ENCODE results near the gene RPTOR.

The RPTOR gene

DNA sequence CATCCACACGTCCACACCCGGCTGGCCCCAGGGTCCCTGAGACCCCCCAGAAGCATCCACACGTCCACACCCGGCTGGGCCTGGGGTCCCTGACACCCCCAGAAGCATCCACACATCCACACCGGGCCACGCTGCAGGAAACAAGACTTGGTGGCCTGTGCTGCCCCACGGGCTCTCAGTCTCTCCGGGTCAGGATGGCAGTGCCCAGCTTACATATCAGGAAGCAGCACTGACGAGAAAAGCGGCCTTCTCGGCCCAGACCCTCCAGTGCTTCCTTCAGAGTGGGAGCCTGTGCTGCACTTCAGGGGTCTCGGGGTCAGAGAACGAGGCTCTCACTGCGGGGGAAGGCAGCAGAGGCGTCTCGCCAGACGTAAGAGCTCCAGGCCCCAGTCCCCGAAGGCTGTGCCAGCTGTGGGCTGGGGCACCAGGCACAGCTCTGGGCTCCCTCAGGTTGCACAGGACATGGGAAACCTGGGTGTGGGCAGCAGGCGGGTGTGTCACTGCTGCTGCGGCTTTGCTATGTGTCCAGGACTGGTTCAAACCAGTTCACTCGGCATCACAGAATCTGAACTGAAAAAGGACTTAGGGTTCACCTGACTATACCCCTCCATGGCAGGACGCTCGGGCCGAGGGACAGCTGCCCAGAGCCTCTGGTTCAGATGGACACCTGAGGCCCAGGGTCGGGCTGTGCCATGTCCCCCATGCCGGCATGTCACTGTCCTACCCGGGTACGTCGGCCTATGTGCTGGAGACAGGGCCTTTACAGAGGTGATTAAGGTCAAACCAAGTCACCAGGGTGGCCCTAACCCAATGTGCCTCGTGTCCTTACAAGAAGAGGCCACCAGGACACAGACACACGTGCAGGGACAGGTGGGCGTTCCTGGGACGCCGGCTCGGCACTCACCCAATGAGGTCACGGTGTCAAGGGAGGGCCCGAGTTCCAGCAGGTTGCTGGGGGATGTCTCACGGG lies 406.8 kb downstream of the RPTOR start:
- H3K4me1 Mint-ChIP-seq: peaks cover 4% of the 10 kb centered on the region
- H3K9me3 Mint-ChIP-seq: no peaks in the 10 kb centered on the region
- no peak for ATAC-seq (replicated peaks; ENCODE audit: extremely low read depth, poor library complexity, severe bottlenecking)
- no peaks in the 10 kb centered on the region for H3K27me3 Mint-ChIP-seq
- DNase-seq (ENCODE audit: low spot score in 2 of 2): no peak
- H3K4me3 Mint-ChIP-seq: no peak overlapping the region
- no peak overlapping the region for H3K27ac Mint-ChIP-seq (ENCODE audit: low read depth)
- peaks cover 15% of the 10 kb centered on the region for H3K36me3 Mint-ChIP-seq (ENCODE audit: insufficient read depth)

DNA sequence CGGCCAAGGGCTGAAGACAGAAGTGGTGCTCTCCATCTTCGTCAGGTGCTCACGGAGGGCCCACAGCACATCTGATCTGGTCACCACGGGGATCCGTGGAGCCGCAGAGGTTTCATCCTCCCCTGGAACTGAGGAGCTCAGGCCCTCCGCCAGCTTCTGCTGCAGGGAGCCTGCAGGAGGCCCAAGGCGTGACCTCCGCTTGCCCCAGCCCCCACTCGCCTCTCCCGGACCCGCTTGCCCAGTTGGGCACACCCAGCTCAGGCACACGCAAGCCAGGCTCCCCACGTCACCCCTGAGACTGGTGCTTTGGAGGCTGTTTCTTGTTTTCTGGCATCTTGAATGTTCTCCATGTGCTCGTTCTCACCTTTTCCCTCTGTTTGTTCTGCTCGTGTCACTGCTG lies 407.7 kb downstream of the RPTOR start:
- Mint-ChIP-seq H3K27ac (ENCODE audit: low read depth) (no peak overlapping the region), H3K9me3 (no peaks in the 10 kb centered on the region), H3K4me1 (no peaks in the 10 kb centered on the region), H3K27me3 (no peaks in the 10 kb centered on the region), H3K36me3 (ENCODE audit: insufficient read depth) (peaks cover 12% of the 10 kb centered on the region), H3K4me3 (no peak overlapping the region)
- DNase-seq (ENCODE audit: low spot score in 2 of 2): no peak
- ATAC-seq (replicated peaks; ENCODE audit: extremely low read depth, poor library complexity, severe bottlenecking): no peak

GRCh38 chr17:80953471-80954315 lies 409.1 kb downstream of the RPTOR start:
- no peak overlapping the region for H3K27ac Mint-ChIP-seq (ENCODE audit: low read depth)
- ATAC-seq (replicated peaks; ENCODE audit: extremely low read depth, poor library complexity, severe bottlenecking) (no peak), DNase-seq (ENCODE audit: low spot score in 2 of 2) (no peak)
- peaks cover 12% of the 10 kb centered on the region for H3K36me3 Mint-ChIP-seq (ENCODE audit: insufficient read depth)
- no peaks in the 10 kb centered on the region for H3K4me1 Mint-ChIP-seq
- no peaks in the 10 kb centered on the region for H3K9me3 Mint-ChIP-seq
- H3K4me3 Mint-ChIP-seq: no peak overlapping the region
- H3K27me3 Mint-ChIP-seq: no peaks in the 10 kb centered on the region

GRCh38 chr17:80955078-80955477 lies 410.4 kb downstream of the RPTOR start:
- H3K36me3 Mint-ChIP-seq (ENCODE audit: insufficient read depth): peaks cover 11% of the 10 kb centered on the region
- H3K27me3 Mint-ChIP-seq: no peaks in the 10 kb centered on the region
- H3K9me3 Mint-ChIP-seq: no peaks in the 10 kb centered on the region
- H3K4me1 Mint-ChIP-seq: no peaks in the 10 kb centered on the region
- H3K27ac Mint-ChIP-seq (ENCODE audit: low read depth): no peak overlapping the region
- DNase-seq (ENCODE audit: low spot score in 2 of 2): no peak
- no peak for ATAC-seq (replicated peaks; ENCODE audit: extremely low read depth, poor library complexity, severe bottlenecking)
- H3K4me3 Mint-ChIP-seq: no peak overlapping the region

- no peak for ATAC-seq (replicated peaks; ENCODE audit: extremely low read depth, poor library complexity, severe bottlenecking)
- DNase-seq (ENCODE audit: low spot score in 2 of 2): no peak
- Mint-ChIP-seq H3K27ac (ENCODE audit: low read depth) (no peak overlapping the region), H3K4me1 (no peaks in the 10 kb centered on the region), H3K9me3 (no peaks in the 10 kb centered on the region), H3K4me3 (no peak overlapping the region), H3K36me3 (ENCODE audit: insufficient read depth) (peaks cover 9% of the 10 kb centered on the region), H3K27me3 (no peaks in the 10 kb centered on the region)
These were observed 411.1 kb downstream of the RPTOR start for GRCh38 chr17:80955671-80956280.

- peaks cover 5% of the 10 kb centered on the region for H3K36me3 Mint-ChIP-seq (ENCODE audit: insufficient read depth)
- H3K4me3 Mint-ChIP-seq: no peak overlapping the region
- ATAC-seq (replicated peaks; ENCODE audit: extremely low read depth, poor library complexity, severe bottlenecking): no peak
- H3K27me3 Mint-ChIP-seq: no peaks in the 10 kb centered on the region
- H3K27ac Mint-ChIP-seq (ENCODE audit: low read depth): no peak overlapping the region
- H3K9me3 Mint-ChIP-seq: no peaks in the 10 kb centered on the region
- H3K4me1 Mint-ChIP-seq: no peaks in the 10 kb centered on the region
- no peak for DNase-seq (ENCODE audit: low spot score in 2 of 2)
These were observed 411.9 kb downstream of the RPTOR start for GRCh38 chr17:80956321-80957190.

DNA sequence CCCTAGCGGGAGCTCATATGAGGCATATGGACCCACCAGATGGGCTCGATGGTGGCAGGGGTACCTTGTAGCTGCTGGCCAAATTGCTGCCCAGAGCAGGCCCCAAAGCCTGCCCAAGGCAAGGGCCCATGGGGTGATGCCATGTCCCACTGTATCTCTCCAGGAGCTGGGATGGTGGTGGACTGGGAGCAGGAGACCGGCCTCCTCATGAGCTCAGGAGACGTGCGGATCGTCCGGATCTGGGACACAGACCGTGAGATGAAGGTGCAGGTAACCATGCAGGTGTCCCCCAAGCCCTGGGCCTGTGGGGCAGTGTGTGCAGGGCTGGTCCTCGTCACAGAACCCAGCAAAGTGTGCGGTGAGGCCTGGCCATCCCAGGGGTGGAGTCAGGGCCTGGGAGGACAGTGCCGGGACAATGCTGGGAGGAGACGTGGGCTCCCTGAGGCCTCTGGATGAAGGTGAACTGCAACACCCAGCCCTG lies 412.9 kb downstream of the RPTOR start:
- no peak overlapping the region for H3K4me3 Mint-ChIP-seq
- H3K27ac Mint-ChIP-seq (ENCODE audit: low read depth): no peak overlapping the region
- DNase-seq (ENCODE audit: low spot score in 2 of 2) (no peak), ATAC-seq (replicated peaks; ENCODE audit: extremely low read depth, poor library complexity, severe bottlenecking) (no peak)
- H3K4me1 Mint-ChIP-seq: no peaks in the 10 kb centered on the region
- H3K27me3 Mint-ChIP-seq: no peaks in the 10 kb centered on the region
- H3K9me3 Mint-ChIP-seq: no peaks in the 10 kb centered on the region
- peaks cover 5% of the 10 kb centered on the region for H3K36me3 Mint-ChIP-seq (ENCODE audit: insufficient read depth)

DNA sequence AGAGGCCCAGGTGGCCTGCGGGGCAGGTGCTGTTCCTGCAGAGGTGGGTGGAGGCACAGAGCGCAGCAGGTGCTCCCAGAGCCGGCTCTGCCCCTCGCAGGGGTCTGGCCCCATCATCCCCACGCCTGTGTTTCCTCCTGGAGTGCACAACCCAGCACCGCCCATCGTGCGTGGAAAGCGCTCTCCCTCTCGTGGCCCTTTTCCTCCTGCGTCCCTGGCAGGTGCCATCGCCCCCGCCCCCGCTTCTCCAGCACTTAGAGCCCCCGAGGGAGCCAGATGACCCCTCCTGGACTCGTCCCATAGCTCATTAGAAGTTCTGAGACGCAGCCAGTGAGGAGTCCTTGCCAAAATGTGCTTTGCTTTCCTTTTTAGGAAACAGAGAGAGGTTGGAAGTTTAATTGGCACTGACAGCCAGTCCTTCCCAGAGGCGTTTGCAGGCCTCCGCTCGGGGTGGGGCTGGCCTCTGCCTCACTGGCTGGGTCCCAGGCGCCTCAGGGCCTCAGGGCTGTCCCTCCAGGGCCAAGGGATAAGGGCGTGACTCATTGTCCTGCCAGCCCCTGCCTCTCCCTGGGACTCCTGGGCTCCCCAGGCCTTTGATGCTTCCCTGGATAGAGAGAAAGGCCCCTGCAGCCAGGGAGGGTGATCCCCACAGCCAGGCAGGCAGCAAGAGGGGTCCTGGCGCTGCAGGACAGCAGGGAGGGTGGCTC lies 414.8 kb downstream of the RPTOR start:
- Mint-ChIP-seq H3K4me1 (no peaks in the 10 kb centered on the region), H3K27me3 (no peaks in the 10 kb centered on the region), H3K9me3 (no peaks in the 10 kb centered on the region), H3K27ac (ENCODE audit: low read depth) (no peak overlapping the region), H3K4me3 (no peak overlapping the region), H3K36me3 (ENCODE audit: insufficient read depth) (peaks cover 5% of the 10 kb centered on the region)
- DNase-seq (ENCODE audit: low spot score in 2 of 2): no peak
- no peak for ATAC-seq (replicated peaks; ENCODE audit: extremely low read depth, poor library complexity, severe bottlenecking)

DNA sequence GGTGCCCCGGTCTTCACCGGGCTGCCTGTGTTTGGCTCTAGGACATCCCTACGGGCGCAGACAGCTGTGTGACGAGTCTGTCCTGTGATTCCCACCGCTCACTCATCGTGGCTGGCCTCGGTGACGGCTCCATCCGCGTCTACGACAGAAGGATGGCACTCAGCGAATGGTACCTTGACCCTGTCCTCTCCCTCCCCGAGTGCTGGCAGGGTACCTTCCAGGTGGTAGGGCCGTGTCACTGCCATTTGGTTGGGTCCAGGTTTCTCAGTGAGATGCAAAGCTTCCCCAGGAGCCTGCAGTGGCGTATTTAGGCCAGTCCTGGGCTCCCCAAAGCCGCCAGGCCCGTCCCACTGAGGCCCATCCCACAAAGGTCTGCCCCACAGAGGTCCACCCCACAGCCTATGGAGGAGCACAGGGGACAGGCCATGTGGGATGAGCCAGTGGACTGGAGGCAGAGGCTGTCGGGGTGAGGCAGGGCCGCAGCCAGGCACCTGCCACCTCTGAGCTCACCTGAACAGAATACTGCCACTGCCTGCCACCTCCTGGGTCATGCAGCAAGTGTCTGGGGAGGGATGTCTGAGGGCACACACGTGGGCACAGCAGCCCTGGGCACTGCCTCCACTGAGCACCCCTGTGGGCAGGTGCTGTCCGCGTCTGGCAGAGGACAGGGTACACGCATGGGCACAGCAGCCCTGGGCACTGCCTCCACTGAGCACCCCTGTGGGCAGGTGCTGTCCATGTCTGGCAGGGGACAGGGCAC lies 415.6 kb downstream of the RPTOR start:
- H3K36me3 Mint-ChIP-seq (ENCODE audit: insufficient read depth): peaks cover 8% of the 10 kb centered on the region
- H3K27me3 Mint-ChIP-seq: no peaks in the 10 kb centered on the region

GRCh38 chr17:80960797-80961452 lies 416.3 kb downstream of the RPTOR start:
- no peak overlapping the region for H3K4me3 Mint-ChIP-seq
- peaks cover 11% of the 10 kb centered on the region for H3K36me3 Mint-ChIP-seq (ENCODE audit: insufficient read depth)
- no peaks in the 10 kb centered on the region for H3K4me1 Mint-ChIP-seq
- no peak for DNase-seq (ENCODE audit: low spot score in 2 of 2)
- ATAC-seq (replicated peaks; ENCODE audit: extremely low read depth, poor library complexity, severe bottlenecking): no peak
- H3K27ac Mint-ChIP-seq (ENCODE audit: low read depth): no peak overlapping the region
- H3K9me3 Mint-ChIP-seq: no peaks in the 10 kb centered on the region
- H3K27me3 Mint-ChIP-seq: no peaks in the 10 kb centered on the region

More for the DNA sequence above, 415.6 kb downstream of the RPTOR start:
- ATAC-seq (replicated peaks; ENCODE audit: extremely low read depth, poor library complexity, severe bottlenecking): no peak
- no peak overlapping the region for H3K27ac Mint-ChIP-seq (ENCODE audit: low read depth)
- no peak overlapping the region for H3K4me3 Mint-ChIP-seq
- DNase-seq (ENCODE audit: low spot score in 2 of 2): no peak
- H3K4me1 Mint-ChIP-seq: no peaks in the 10 kb centered on the region
- no peaks in the 10 kb centered on the region for H3K9me3 Mint-ChIP-seq

Measured in central memory CD8-positive, alpha-beta T cell (primary cell).